Panc1 (cell line): ENCODE data around the gene SRGAP2C.
"Not testable (repeated sequence)": the region's sequence is repeated elsewhere in the genome, so short reads cannot be mapped to it uniquely, and the experiment has no call there.

Experiments used
- POLR2AphosphoS5 ChIP-seq: IDR thresholded peaks from 2 replicates; pipeline ENCODE4 v1.6.1; 2012; ENCODE audit warnings: mild to moderate bottlenecking, low read depth, low read length, moderate library complexity
- TF ChIP-seq, protein P1 (sequence below): fragments of 450-650 bp; IDR thresholded peaks from 2 replicates; pipeline ENCODE4 v1.5.1; 2017; ENCODE audit warnings: mild to moderate bottlenecking
- TF ChIP-seq, protein P2 (sequence below), 2 experiments: IDR thresholded peaks; 2 replicates each; pipeline ENCODE4 v1.6.1; 2011 to 2012; ENCODE audit warnings: low read depth in 2 of 2, control low read depth in 1 of 2, low read length in 1 of 2, mild to moderate bottlenecking in 1 of 2, moderate library complexity in 1 of 2; ENCODE audit not compliant: insufficient read depth in 1 of 2

- TF ChIP-seq, protein P1, sequence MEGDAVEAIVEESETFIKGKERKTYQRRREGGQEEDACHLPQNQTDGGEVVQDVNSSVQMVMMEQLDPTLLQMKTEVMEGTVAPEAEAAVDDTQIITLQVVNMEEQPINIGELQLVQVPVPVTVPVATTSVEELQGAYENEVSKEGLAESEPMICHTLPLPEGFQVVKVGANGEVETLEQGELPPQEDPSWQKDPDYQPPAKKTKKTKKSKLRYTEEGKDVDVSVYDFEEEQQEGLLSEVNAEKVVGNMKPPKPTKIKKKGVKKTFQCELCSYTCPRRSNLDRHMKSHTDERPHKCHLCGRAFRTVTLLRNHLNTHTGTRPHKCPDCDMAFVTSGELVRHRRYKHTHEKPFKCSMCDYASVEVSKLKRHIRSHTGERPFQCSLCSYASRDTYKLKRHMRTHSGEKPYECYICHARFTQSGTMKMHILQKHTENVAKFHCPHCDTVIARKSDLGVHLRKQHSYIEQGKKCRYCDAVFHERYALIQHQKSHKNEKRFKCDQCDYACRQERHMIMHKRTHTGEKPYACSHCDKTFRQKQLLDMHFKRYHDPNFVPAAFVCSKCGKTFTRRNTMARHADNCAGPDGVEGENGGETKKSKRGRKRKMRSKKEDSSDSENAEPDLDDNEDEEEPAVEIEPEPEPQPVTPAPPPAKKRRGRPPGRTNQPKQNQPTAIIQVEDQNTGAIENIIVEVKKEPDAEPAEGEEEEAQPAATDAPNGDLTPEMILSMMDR = not testable (repeated sequence)
- not testable (repeated sequence) for TF ChIP-seq POLR2AphosphoS5
- TF ChIP-seq, protein P2, sequence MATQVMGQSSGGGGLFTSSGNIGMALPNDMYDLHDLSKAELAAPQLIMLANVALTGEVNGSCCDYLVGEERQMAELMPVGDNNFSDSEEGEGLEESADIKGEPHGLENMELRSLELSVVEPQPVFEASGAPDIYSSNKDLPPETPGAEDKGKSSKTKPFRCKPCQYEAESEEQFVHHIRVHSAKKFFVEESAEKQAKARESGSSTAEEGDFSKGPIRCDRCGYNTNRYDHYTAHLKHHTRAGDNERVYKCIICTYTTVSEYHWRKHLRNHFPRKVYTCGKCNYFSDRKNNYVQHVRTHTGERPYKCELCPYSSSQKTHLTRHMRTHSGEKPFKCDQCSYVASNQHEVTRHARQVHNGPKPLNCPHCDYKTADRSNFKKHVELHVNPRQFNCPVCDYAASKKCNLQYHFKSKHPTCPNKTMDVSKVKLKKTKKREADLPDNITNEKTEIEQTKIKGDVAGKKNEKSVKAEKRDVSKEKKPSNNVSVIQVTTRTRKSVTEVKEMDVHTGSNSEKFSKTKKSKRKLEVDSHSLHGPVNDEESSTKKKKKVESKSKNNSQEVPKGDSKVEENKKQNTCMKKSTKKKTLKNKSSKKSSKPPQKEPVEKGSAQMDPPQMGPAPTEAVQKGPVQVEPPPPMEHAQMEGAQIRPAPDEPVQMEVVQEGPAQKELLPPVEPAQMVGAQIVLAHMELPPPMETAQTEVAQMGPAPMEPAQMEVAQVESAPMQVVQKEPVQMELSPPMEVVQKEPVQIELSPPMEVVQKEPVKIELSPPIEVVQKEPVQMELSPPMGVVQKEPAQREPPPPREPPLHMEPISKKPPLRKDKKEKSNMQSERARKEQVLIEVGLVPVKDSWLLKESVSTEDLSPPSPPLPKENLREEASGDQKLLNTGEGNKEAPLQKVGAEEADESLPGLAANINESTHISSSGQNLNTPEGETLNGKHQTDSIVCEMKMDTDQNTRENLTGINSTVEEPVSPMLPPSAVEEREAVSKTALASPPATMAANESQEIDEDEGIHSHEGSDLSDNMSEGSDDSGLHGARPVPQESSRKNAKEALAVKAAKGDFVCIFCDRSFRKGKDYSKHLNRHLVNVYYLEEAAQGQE (IDR thresholded peaks at IDR 0.05; ENCODE audit: insufficient read depth in 1 of 2, low read depth in 2 of 2, low read length in 1 of 2) = not testable (repeated sequence)
Observed at GRCh38 chr1:121343311-121343906, 158.6 kb downstream of the SRGAP2C start.
